Measurements from ENCODE around the gene MVK. TPM values are rescaled to one million over a fixed set of nuclear protein-coding genes. Genes with fewer than 3 reads are reported as not detected.
A peak's percentile ranks its signal among the peaks of the same experiment; 100 is the strongest.

MVK gene
- total RNA-seq, 1 donor from 2014 or later = 53.6 TPM

DNA sequence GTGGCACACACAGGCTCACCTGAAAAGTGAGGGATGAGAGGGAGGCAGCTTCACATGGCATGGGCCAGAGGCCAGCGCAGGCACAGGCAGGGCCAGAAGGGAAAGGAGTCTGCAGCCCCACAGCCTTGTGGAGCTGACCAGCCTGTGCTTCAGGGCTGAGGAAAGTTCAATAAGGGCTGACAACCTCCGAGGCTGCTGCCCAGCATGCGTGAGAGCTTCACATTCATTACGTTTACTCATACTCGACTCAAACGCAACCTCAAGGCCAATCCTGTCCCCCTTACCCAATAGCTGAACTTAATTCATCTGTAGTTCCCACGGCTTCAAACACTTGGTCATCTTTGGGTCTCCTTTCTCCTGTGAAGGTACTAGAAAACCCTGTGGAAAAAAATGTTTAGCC is 5.1 kb upstream of the MVK start:
- Mint-ChIP-seq H3K4me1 (ENCODE audit: low read depth, unreplicated experiment) (peaks cover 4% of the 10 kb centered on the region), H3K4me3 (ENCODE audit: unreplicated experiment) (no peak overlapping the region), H3K9me3 (ENCODE audit: unreplicated experiment) (peaks cover 7% of the 10 kb centered on the region), H3K27ac (ENCODE audit: unreplicated experiment) (no peak overlapping the region), H3K27me3 (ENCODE audit: unreplicated experiment) (peaks cover 7% of the 10 kb centered on the region), H3K36me3 (ENCODE audit: unreplicated experiment) (peaks cover 4% of the 10 kb centered on the region)
- DNase-seq = no peak
- no peak for TF ChIP-seq CTCF (IDR thresholded peaks at IDR 0.05; ENCODE audit: partially characterized antibody, unreplicated experiment)

GRCh38 chr12:109571773-109572505 is 1.7 kb upstream of the MVK start:
- Mint-ChIP-seq H3K4me3 (ENCODE audit: unreplicated experiment) (no peak overlapping the region), H3K36me3 (ENCODE audit: unreplicated experiment) (peaks cover under 1% of the 10 kb centered on the region), H3K27ac (ENCODE audit: unreplicated experiment) (no peak overlapping the region), H3K4me1 (ENCODE audit: low read depth, unreplicated experiment) (peaks cover 17% of the 10 kb centered on the region), H3K27me3 (ENCODE audit: unreplicated experiment) (peaks cover 8% of the 10 kb centered on the region), H3K9me3 (ENCODE audit: unreplicated experiment) (peaks cover 6% of the 10 kb centered on the region)
- no peak for DNase-seq
- no peak for TF ChIP-seq CTCF (IDR thresholded peaks at IDR 0.05; ENCODE audit: partially characterized antibody, unreplicated experiment)

DNA sequence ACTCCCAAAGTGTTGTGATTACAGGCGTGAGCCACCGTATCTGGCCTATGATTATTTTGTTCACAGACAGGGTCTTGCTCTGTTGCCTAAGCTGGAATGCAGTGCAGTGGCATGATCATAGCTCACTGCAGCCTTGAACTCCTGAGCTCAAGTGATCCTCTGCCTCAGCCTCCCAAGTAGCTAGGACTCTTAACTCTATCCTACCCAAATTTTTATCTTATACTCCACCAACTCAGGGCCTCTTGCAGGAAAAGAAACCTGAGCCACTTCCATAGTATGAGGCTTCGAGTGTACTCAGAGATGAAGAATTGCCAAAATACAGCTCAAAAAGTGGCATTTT is 1.1 kb upstream of the MVK start:
- H3K9me3 Mint-ChIP-seq (ENCODE audit: unreplicated experiment) = peaks cover 6% of the 10 kb centered on the region

GRCh38 chr12:109573914-109574244 is 285 bp downstream of the MVK start:
- no peak overlapping the region for H3K27ac Mint-ChIP-seq (ENCODE audit: unreplicated experiment)
- TF ChIP-seq CTCF (IDR thresholded peaks at IDR 0.05; ENCODE audit: partially characterized antibody, unreplicated experiment) = no peak
- no peaks in the 10 kb centered on the region for H3K36me3 Mint-ChIP-seq (ENCODE audit: unreplicated experiment)

More for the DNA sequence above, 1.1 kb upstream of the MVK start:
- no peak for DNase-seq
- TF ChIP-seq CTCF (IDR thresholded peaks at IDR 0.05; ENCODE audit: partially characterized antibody, unreplicated experiment) = no peak
- peaks cover 17% of the 10 kb centered on the region for H3K4me1 Mint-ChIP-seq (ENCODE audit: low read depth, unreplicated experiment)
- peak overlapping the region; percentile 92 for H3K4me3 Mint-ChIP-seq (ENCODE audit: unreplicated experiment)
- peaks cover 8% of the 10 kb centered on the region for H3K27me3 Mint-ChIP-seq (ENCODE audit: unreplicated experiment)
- H3K36me3 Mint-ChIP-seq (ENCODE audit: unreplicated experiment) = no peaks in the 10 kb centered on the region
- H3K27ac Mint-ChIP-seq (ENCODE audit: unreplicated experiment) = peak overlapping the region; percentile 81

DNA sequence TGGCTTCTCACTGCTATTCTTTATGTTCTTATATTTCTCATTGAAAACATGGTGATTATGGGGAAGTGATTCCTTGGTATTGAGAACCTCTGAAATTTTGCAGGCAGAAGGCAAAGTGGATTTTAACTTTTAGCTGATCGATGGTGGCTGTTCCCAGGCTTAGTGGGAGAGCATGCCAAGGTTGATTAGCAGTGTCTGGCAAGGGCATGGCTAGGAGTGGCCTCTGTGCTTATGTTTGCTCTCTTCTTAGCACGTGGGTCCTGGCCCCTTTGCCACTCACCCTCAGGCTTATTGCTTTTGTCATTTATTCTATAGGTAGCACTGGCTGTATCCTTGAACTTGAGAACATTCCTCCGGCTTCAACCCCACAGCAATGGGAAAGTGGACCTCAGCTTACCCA is 2.1 kb downstream of the MVK start:
- DNase-seq = no peak
- peaks cover 8% of the 10 kb centered on the region for H3K27me3 Mint-ChIP-seq (ENCODE audit: unreplicated experiment)
- no peaks in the 10 kb centered on the region for H3K36me3 Mint-ChIP-seq (ENCODE audit: unreplicated experiment)
- H3K4me1 Mint-ChIP-seq (ENCODE audit: low read depth, unreplicated experiment) = peaks cover 16% of the 10 kb centered on the region
- peaks cover 6% of the 10 kb centered on the region for H3K9me3 Mint-ChIP-seq (ENCODE audit: unreplicated experiment)
- peak overlapping the region; percentile 55 for H3K4me3 Mint-ChIP-seq (ENCODE audit: unreplicated experiment)
- no peak overlapping the region for H3K27ac Mint-ChIP-seq (ENCODE audit: unreplicated experiment)
- no peak for TF ChIP-seq CTCF (IDR thresholded peaks at IDR 0.05; ENCODE audit: partially characterized antibody, unreplicated experiment)

More at GRCh38 chr12:109573914-109574244, 285 bp downstream of the MVK start:
- DNase-seq = no peak
- H3K4me1 Mint-ChIP-seq (ENCODE audit: low read depth, unreplicated experiment) = peaks cover 17% of the 10 kb centered on the region
- H3K9me3 Mint-ChIP-seq (ENCODE audit: unreplicated experiment) = peaks cover 6% of the 10 kb centered on the region
- H3K27me3 Mint-ChIP-seq (ENCODE audit: unreplicated experiment) = peaks cover 8% of the 10 kb centered on the region
- peak overlapping the region; percentile 92 for H3K4me3 Mint-ChIP-seq (ENCODE audit: unreplicated experiment)
